Measurements from ENCODE around the gene RPL22L1. TPM values are rescaled to one million over a fixed set of nuclear protein-coding genes. Genes with fewer than 3 reads are reported as not detected.

The RPL22L1 gene
- total and polyA plus RNA-seq, 7 experiments from 2014 or later, result 27.5 to 62.6 (median 43.5) TPM

GRCh38 chr3:170868577-170869238 lies 1.3 kb downstream of the RPL22L1 start:
- H3K27ac ChIP-seq (ENCODE audit: low read depth, low read length), result peak overlapping the region; percentile 86
- Mint-ChIP-seq H3K4me1 (peaks cover 10 to 41% (median 26%) of the 10 kb centered on the region in 7 donors), H3K27me3 (no peaks in the 10 kb centered on the region), H3K4me3 (peak overlapping the region; percentile 93 to 98 (median 94)), H3K9me3 (peaks cover 0 to 1% (median 0%) of the 10 kb centered on the region in 11 donors), H3K27ac (peak overlapping the region; percentile 96 to 99 (median 98)), H3K36me3 (peaks cover 17 to 35% (median 32%) of the 10 kb centered on the region in 5 donors)
- ATAC-seq, result no peak
- peak overlapping the region; percentile 84 for H3K4me3 ChIP-seq (ENCODE audit: low read length)
- intact Hi-C loops (cut with micrococcal nuclease), result loop anchor here (1.0 to 5.0 kb wide), 5 partner anchors 56 to 1169 kb away; partner anchors contain the start of genes SEC62 (in 2 of the 2), FNDC3B (in 1 of the 2) and PRKCI (in 1 of the 2)
- H3K27me3 ChIP-seq (ENCODE audit: control insufficient read depth in 2 of 2, insufficient read depth in 2 of 2, low read length in 2 of 2), result no peaks in the 10 kb centered on the region
- ChIA-PET POLR2A (interaction anchor here (0.6 to 2.4 kb wide), 5 partner anchors 9 to 1003 kb away, joined by 3 to 35 read pairs (median 3); partner anchors contain the start of genes EIF5A2 and PHC3), CTCF (no interaction called here)
- peaks cover 7 to 33% (median 15%) of the 10 kb centered on the region in 3 experiments for H3K36me3 ChIP-seq (ENCODE audit: control insufficient read depth in 2 of 3, insufficient read depth in 3 of 3, low read length in 3 of 3)
- peaks cover 22% of the 10 kb centered on the region in 2 donors for H3K4me1 ChIP-seq (ENCODE audit: control insufficient read depth in 2 of 2, insufficient read depth in 2 of 2, low read length in 2 of 2)
- DNase-seq, result no peak
- no peaks in the 10 kb centered on the region for H3K9me3 ChIP-seq (ENCODE audit: control insufficient read depth in 2 of 3, low read length in 3 of 3)

DNA sequence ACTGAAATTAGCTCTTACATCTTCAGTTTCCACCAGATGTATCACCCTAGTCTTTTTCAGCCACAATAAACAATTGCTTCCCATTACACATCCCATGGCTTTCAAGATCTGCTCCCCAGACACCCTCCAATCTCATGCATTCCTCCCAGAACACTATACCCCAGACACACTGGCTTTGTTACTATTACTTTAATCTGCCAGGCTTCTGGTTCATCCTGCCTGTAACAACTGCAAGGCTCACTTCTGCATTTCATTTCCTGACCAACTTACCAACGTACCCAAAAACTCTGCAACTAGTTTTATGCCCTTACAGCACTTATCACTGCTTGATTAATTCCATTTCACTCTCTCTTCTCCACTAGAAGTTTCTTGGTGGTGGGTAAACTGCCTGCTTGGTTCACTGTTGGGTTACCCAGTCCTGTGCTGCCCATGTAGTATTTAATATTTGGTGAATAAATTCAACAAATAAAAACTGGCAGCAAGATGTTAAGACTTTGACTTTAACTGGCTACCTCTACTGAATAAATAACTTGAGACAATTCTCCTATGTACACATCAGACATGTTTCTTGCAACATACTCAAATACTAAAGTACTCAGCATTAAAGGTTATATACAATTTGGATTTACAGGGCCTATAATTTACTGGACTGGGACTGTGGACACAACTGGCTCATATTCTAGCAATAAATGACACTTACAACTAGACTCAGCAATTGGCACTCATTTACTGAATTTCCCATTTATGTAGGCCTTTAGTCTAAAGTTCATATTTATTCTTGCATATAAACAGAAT lies 2.7 kb downstream of the RPL22L1 start:
- H3K9me3 Mint-ChIP-seq, result peaks cover 0 to 1% (median 0%) of the 10 kb centered on the region in 11 donors
- Histone ChIP-seq H3K27ac (ENCODE audit: low read depth, low read length) (peak overlapping the region; percentile 86), H3K4me1 (ENCODE audit: control insufficient read depth in 2 of 2, insufficient read depth in 2 of 2, low read length in 2 of 2) (peaks cover 22% of the 10 kb centered on the region in 2 donors), H3K27me3 (ENCODE audit: control insufficient read depth in 2 of 2, insufficient read depth in 2 of 2, low read length in 2 of 2) (no peaks in the 10 kb centered on the region), H3K9me3 (ENCODE audit: control insufficient read depth in 2 of 3, low read length in 3 of 3) (no peaks in the 10 kb centered on the region), H3K36me3 (ENCODE audit: control insufficient read depth in 2 of 3, insufficient read depth in 3 of 3, low read length in 3 of 3) (peaks cover 7 to 33% (median 15%) of the 10 kb centered on the region in 3 experiments), H3K4me3 (ENCODE audit: low read length) (no peak overlapping the region)
- ATAC-seq (no peak), DNase-seq (no peak)
- H3K4me1 Mint-ChIP-seq, result peaks cover 10 to 41% (median 26%) of the 10 kb centered on the region in 7 donors
- peak overlapping the region in 7 of 10 donors; percentile 5 to 63 (median 39) for H3K4me3 Mint-ChIP-seq
- intact Hi-C loops (cut with micrococcal nuclease), result loop anchor here (5.0 kb wide), 4 partner anchors 645 to 1170 kb away; partner anchors contain the start of genes SEC62 (in 2 of the 2), FNDC3B (in 1 of the 2) and PRKCI (in 1 of the 2)
- H3K36me3 Mint-ChIP-seq, result peaks cover 17 to 35% (median 32%) of the 10 kb centered on the region in 5 donors
- H3K27me3 Mint-ChIP-seq, result no peaks in the 10 kb centered on the region
- peak overlapping the region in 8 of 9 donors; percentile 2 to 62 (median 42) for H3K27ac Mint-ChIP-seq
- POLR2A ChIA-PET, result interaction anchor here (0.6 to 0.8 kb wide), 2 partner anchors 7 to 30 kb away, joined by 3 read pairs; no protein-coding TSS in a partner anchor
- CTCF ChIA-PET, result no interaction called here

- POLR2A ChIA-PET, result no interaction called here
- Mint-ChIP-seq H3K4me3 (no peak overlapping the region), H3K27me3 (no peaks in the 10 kb centered on the region), H3K36me3 (peaks cover 17 to 35% (median 32%) of the 10 kb centered on the region in 5 donors), H3K27ac (peak overlapping the region in 3 of 9 donors; percentile 2 to 62 (median 41)), H3K4me1 (peaks cover 10 to 41% (median 26%) of the 10 kb centered on the region in 7 donors), H3K9me3 (peaks cover 0 to 1% (median 0%) of the 10 kb centered on the region in 11 donors)
- Histone ChIP-seq H3K4me3 (ENCODE audit: low read length) (no peak overlapping the region), H3K9me3 (ENCODE audit: control insufficient read depth in 2 of 3, low read length in 3 of 3) (no peaks in the 10 kb centered on the region), H3K36me3 (ENCODE audit: control insufficient read depth in 2 of 3, insufficient read depth in 3 of 3, low read length in 3 of 3) (peaks cover 7 to 33% (median 15%) of the 10 kb centered on the region in 3 experiments), H3K27me3 (ENCODE audit: control insufficient read depth in 2 of 2, insufficient read depth in 2 of 2, low read length in 2 of 2) (no peaks in the 10 kb centered on the region), H3K4me1 (ENCODE audit: control insufficient read depth in 2 of 2, insufficient read depth in 2 of 2, low read length in 2 of 2) (peaks cover 22% of the 10 kb centered on the region in 2 donors), H3K27ac (ENCODE audit: low read depth, low read length) (no peak overlapping the region)
- DNase-seq (no peak), ATAC-seq (no peak)
- CTCF ChIA-PET, result no interaction called here
- intact Hi-C loops (cut with micrococcal nuclease), result loop anchor here (1.0 to 5.0 kb wide), 5 partner anchors 644 to 1171 kb away; partner anchors contain the start of genes SEC62 (in 2 of the 2), FNDC3B (in 1 of the 2), PHC3 (in 1 of the 2) and PRKCI (in 1 of the 2)
These were observed 3.5 kb downstream of the RPL22L1 start for GRCh38 chr3:170866499-170866898.

DNA sequence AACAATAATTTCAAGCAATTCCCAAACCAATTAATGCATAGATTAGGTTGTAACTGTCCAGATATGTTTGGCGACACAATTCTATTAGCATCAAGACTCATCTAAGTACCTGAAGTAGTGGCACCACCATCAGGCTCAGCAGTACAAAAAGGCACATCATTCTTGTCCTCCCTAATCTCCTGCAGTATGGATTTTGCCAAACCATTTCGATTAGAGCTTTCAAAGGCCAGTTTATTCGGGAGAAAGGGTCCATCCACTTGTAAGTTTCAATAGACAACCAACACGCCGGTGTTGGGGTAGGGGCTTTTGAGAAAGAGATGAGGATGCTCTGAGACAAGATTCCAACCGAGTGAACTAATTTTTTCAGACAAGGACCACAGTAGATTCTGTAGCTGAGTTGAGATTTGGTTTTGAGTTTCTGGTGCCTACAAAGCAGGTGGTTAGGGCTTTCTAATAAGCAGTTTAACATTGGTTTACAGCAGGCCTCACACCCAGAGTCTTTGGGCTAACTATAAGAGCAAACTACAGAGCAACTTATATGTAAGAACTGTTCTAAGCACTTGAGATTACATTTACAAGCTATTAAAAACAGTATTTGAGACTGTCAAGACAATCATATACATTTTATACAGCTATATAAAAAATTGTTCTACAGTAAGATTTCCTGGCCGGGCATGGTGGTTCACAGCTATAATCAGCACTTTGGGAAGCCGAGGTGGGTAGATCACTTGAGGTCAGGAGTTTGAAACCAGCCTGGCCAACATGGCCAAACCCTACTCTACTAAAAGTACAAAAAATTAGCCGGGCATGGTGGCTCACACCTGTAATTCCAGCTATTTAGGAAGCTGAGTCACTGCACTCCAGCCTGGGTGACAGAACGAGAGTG lies 4.5 kb downstream of the RPL22L1 start:
- H3K27me3 Mint-ChIP-seq, result no peaks in the 10 kb centered on the region
- H3K4me3 Mint-ChIP-seq, result no peak overlapping the region
- peaks cover 10 to 33% (median 26%) of the 10 kb centered on the region in 7 donors for H3K4me1 Mint-ChIP-seq
- intact Hi-C loops (cut with micrococcal nuclease), result loop anchor here (1.0 to 5.0 kb wide), 5 partner anchors 643 to 1172 kb away; partner anchors contain the start of genes SEC62 (in 2 of the 2), FNDC3B (in 1 of the 2), PHC3 (in 1 of the 2) and PRKCI (in 1 of the 2)
- Histone ChIP-seq H3K4me3 (ENCODE audit: low read length) (no peak overlapping the region), H3K27ac (ENCODE audit: low read depth, low read length) (no peak overlapping the region), H3K9me3 (ENCODE audit: control insufficient read depth in 2 of 3, low read length in 3 of 3) (no peaks in the 10 kb centered on the region), H3K27me3 (ENCODE audit: control insufficient read depth in 2 of 2, insufficient read depth in 2 of 2, low read length in 2 of 2) (no peaks in the 10 kb centered on the region), H3K4me1 (ENCODE audit: control insufficient read depth in 2 of 2, insufficient read depth in 2 of 2, low read length in 2 of 2) (peaks cover 16 to 18% of the 10 kb centered on the region in 2 donors), H3K36me3 (ENCODE audit: control insufficient read depth in 2 of 3, insufficient read depth in 3 of 3, low read length in 3 of 3) (peaks cover 7 to 33% (median 15%) of the 10 kb centered on the region in 3 experiments)
- peaks cover 17 to 35% (median 32%) of the 10 kb centered on the region in 5 donors for H3K36me3 Mint-ChIP-seq
- ATAC-seq, result no peak
- peak overlapping the region in 2 of 9 donors; percentile 25 to 68 for H3K27ac Mint-ChIP-seq
- POLR2A ChIA-PET, result interaction anchor here (0.8 kb wide), 1 partner anchor 21 kb away, joined by 3 read pairs; no protein-coding TSS in a partner anchor
- DNase-seq, result no peak
- H3K9me3 Mint-ChIP-seq, result peaks cover 0 to 1% (median 0%) of the 10 kb centered on the region in 11 donors
- CTCF ChIA-PET, result interaction anchor here (0.7 kb wide), 1 partner anchor 1238 kb away, joined by 3 read pairs; no protein-coding TSS in a partner anchor

GRCh38 chr3:170864525-170865208 lies 5.3 kb downstream of the RPL22L1 start:
- H3K27ac ChIP-seq (ENCODE audit: low read depth, low read length), result no peak overlapping the region
- ATAC-seq, result no peak
- Mint-ChIP-seq H3K4me3 (no peak overlapping the region), H3K4me1 (peaks cover 10 to 25% (median 18%) of the 10 kb centered on the region in 7 donors), H3K36me3 (peaks cover 14 to 32% (median 28%) of the 10 kb centered on the region in 5 donors), H3K27me3 (no peaks in the 10 kb centered on the region), H3K27ac (peak overlapping the region in 1 of 9 donors; percentile 25), H3K9me3 (peaks cover 0 to 1% (median 0%) of the 10 kb centered on the region in 11 donors)
- ChIA-PET POLR2A (no interaction called here), CTCF (no interaction called here)
- DNase-seq, result no peak
- intact Hi-C loops (cut with micrococcal nuclease), result loop anchor here (5.0 kb wide), 4 partner anchors 642 to 1173 kb away; partner anchors contain the start of genes SEC62 (in 2 of the 2), FNDC3B (in 1 of the 2) and PRKCI (in 1 of the 2)
- H3K27me3 ChIP-seq (ENCODE audit: control insufficient read depth in 2 of 2, insufficient read depth in 2 of 2, low read length in 2 of 2), result no peaks in the 10 kb centered on the region
- peaks cover 14 to 17% of the 10 kb centered on the region in 2 donors for H3K4me1 ChIP-seq (ENCODE audit: control insufficient read depth in 2 of 2, insufficient read depth in 2 of 2, low read length in 2 of 2)
- H3K9me3 ChIP-seq (ENCODE audit: control insufficient read depth in 2 of 3, low read length in 3 of 3), result no peaks in the 10 kb centered on the region
- no peak overlapping the region for H3K4me3 ChIP-seq (ENCODE audit: low read length)
- peaks cover 7 to 33% (median 15%) of the 10 kb centered on the region in 3 experiments for H3K36me3 ChIP-seq (ENCODE audit: control insufficient read depth in 2 of 3, insufficient read depth in 3 of 3, low read length in 3 of 3)
